GM04503 (cell line): ENCODE measurements around the gene ERC1.
"Not testable (repeated sequence)": the region's sequence is repeated elsewhere in the genome, so short reads cannot be mapped to it uniquely, and the experiment has no call there.

Experiments
- DNase-seq: peaks from one replicate; pipeline ENCODE4 v3.0.0-alpha.2; 2012; ENCODE audit warnings: low read depth

ERC1 gene

DNA sequence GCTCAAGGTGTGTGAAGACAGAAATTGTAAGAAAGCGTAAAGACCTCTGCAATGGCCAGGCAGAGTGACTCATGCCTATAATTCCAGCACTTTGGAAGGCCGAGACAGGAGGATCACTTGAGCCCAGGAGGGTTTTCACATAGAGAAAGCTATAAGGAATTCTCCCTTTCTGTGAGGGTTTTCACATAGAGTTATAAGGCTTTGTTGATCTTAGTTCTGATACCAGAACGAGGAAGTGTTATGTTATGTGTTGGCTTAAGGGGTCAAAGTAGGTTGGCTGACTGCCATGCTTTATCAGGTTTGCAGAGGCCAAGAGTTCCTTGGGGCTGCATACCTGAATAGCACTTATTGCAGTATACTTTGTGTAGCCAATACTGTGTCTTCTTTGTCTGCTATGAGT, 139.1 kb downstream of the ERC1 start:
- DNase-seq = no peak

DNA sequence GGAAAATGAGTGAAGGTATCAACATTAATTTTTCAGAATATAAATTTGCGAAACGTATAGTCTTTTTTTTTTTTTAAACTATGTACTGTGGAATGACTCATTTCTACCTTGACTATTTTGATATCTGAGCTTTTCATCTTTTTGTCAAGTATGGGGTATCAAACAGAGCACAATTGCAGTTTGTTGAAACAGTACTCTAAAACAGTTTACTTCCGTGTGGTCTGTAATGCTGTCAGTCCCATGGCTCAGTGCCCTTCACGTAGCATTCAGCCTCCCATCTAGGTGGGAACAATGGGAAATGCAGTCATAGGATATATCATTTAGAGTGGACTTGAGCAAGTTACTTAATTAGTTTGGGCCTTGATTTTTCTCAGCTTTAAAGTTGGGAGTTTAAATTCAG, 139.5 kb downstream of the ERC1 start:
- DNase-seq = no peak

DNA sequence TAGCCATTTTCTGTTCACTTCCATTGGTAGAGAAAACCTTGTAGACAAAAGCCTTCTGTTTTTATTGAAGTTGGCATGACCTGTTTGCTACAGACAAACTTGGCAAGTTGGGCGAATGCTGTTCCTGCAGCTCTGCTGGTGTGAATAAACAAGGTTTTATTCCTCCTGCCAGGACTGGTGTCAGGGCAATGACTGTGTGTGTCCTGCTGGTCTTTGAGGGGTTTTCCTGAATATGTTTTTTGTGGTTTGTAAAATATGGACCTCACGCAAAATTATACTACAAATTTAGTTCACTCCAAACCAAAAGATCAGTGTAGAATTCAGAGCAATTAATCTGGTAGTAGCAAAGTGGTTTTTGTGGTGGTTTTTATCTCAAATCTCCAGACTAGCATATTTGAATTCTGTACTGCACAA, 140.8 kb downstream of the ERC1 start:
- DNase-seq = no peak

DNA sequence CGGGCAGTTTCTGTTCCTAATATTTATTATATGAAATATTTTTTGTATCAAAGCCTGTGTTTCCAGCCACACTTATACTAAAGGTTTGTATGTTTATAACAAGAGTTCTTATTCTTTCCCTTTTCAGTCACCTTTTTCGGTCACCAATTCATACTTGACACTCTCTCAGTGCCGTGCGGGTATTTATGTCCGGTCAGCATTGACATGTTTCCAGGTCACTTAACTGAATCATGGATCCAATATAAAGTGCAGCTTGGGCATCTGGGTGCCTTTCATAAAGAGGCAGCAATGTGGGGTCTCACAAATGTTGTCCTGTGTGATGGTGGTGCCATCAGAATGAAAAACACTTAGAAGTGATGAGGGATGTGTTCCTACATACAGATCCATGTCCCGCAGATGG, 141.3 kb downstream of the ERC1 start:
- DNase-seq = no peak

DNA sequence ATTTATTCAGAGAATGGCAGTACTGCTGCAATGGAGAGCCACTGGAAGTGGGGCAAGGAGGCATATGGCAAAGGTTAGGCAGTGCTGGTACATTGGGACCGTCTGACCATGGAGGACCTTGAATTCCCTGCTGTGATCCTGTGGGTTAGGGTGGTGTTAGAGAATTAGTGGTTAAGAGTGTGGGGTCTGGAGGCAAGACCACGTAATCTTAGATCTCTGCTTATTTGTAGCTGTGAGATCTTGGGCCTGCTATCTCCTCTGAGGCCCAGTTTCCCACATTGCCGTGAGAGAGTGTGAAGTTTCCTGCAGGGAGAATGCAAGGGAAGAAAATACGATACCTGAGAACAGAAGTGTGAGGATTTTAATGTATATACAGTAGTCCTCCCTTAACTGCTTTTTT, 147.7 kb downstream of the ERC1 start:
- DNase-seq = no peak

DNA sequence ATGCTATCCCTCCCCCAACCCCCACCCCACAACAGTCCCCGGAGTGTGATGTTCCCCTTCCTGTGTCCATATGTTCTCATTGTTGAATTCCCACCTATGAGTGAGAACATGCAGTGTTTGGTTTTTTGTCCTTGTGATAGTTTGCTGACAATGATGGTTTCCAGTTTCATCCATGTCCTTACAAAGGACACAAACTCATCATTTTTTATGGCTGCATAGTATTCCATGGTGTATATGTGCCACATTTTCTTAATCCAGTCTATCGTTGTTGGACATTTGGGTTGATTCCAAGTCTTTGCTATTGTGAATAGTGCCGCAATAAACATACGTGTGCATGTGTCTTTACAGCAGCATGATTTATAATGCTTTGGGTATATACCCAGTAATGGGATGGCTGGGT, 155.7 kb downstream of the ERC1 start:
- not testable (repeated sequence) for DNase-seq

DNA sequence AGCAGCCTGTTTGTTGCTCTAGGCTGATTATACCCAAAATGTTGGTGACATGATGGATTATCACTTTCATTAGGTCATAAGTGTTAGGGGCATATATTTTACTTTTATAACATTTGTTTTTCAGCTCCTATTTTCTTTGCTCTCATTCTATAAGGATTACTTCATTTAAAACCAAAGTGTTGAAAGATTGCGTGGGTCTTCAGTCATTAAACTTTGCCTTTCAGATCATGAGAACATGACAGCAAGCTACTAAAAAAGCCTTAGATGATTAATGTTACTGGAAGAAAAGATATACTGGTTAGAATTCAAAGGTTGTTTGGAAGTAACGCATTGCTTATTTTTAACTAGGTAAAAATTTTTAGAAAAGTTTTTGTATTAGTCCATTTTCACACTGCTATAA, 156.8 kb downstream of the ERC1 start:
- DNase-seq = no peak

DNA sequence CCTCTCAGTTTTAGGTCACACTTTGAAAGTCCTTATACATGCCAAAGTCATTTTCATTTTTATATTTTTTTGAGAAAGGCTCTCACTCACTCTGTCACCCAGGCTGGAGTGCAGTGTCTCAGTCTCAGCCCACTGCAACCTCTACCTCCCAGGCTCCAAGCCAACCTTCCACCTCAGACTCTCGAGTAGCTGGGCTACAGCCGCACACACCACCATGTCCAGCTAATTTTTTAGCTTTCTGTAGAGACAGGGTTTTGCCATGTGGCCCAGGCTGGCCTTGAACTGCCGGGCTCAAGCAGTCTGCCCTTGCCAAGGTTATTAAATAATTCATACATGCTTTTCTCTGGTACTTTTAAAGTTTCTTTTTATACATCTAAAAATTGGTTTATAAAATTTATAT, 166.0 kb downstream of the ERC1 start:
- no peak for DNase-seq

DNA sequence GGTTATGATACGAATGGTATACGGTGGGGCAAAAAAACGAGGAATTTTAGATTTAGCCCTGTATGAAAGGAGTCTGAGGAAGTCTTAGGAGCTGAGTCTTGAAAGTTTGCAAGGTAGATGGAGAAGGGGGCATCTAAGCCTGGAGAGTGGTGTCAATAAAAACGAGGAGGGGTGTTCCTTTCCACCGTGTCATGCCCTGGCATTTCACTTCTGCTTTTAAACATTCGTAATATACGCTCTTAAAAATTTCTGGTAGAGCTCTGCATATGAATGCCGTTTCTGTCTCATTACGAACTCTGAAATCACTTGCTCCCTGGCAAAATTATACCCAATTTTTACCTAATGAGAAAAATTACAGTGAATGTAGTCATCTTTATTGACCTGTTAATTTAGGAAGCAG, 170.2 kb downstream of the ERC1 start:
- no peak for DNase-seq

DNA sequence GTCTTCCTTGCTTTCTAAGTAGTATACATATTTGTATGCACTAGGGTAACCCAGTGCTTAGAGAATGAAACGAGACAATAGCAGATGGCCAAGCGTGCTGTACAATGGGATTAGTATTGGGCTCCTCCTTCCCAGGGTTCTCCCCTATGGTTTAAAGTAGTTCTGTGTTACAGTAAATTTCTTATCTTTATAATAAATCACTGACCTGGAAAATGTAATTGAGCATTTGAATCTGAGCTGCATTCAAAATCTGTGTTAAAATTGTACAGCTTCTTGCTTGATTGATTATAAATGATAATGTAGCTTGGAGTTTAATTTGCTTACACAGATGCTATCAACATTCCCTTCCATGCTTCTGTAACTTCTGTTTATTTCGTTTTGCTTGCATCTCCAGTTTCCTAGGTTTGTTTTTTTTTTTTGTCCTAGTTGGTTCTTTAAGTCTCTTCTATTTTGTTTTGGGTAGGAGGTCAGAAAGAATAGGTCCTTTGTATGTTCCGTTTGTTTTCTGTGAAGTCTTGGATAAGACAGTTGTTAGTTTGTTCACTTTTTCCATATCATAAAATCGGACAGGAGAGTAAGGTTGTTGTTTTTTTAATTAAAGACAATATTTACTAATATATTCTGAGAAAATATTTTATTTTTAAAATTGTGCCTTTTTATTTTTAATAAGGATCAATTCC, 171.2 kb downstream of the ERC1 start:
- no peak for DNase-seq

DNA sequence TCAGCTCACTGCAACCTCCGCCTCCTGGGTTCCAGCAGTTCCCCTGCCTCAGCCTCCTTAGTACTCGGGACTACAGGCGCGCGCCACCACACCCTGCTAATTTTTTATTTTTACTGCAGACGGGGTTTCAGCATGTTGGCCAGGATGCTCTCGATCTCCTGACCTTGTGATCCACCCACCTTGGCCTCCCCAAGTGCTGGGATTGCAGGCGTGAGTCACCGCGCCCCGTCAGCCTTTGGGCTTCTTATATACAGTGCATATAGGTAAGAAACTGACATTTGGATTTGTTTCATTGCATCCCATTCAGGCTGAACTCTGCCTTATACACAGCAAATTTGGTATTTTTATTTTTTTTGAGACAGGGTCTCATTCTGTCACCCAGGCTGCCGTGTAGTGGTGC, 176.8 kb downstream of the ERC1 start:
- DNase-seq = no peak

DNA sequence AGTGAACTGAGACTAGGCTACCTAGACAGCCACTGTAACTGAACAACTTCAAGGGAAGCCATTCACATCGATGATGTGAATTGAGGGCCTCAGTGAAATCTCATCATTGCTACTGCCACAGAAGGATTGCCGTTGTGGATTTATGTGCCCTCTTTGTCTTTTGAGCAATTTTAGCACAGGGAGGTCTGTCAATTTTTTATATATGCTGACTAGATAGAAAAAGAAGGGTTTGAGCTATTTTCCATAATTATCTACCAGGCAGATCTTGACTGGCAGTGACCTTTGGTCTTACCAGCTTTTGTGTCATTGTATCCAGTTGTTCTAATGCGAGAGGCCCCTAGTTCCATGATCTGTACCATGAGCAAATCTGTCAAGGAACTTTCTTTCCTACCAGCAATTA, 179.4 kb downstream of the ERC1 start:
- no peak for DNase-seq

DNA sequence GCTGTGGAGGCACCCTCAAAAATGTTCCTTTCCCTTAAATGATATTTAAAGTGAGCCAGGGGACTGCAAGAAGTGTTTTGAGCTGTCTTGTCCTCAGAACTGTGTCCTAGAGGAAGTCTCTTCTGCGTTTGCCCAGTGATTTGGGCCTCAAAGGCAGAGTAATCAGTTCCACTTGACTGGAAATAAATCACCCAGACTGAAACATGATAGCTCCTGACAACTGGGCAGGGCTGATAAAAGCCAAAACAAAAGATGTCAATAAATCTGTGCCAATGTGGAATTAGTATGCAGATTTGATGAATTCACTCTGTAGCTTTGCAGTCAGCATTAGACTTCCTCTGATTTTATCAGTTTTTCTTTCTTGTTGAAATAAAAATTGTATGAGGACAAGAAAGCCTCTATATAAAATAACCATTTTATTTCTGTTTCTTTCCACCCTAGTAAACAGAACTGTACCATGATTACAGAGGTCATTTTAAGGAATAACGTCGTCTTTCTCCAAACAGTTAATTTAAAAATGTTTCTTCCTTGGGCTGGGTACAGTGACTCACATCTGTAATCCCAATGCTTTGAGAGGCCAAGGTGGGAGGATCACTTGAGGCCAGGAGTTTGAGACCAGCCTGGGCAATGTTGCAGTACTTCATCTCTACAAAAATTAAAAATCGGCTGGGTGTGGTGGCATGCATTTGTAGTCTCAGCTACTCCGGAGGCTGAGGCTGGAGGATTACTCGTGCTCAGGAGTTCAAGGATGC, 180.8 kb downstream of the ERC1 start:
- DNase-seq = no peak

DNA sequence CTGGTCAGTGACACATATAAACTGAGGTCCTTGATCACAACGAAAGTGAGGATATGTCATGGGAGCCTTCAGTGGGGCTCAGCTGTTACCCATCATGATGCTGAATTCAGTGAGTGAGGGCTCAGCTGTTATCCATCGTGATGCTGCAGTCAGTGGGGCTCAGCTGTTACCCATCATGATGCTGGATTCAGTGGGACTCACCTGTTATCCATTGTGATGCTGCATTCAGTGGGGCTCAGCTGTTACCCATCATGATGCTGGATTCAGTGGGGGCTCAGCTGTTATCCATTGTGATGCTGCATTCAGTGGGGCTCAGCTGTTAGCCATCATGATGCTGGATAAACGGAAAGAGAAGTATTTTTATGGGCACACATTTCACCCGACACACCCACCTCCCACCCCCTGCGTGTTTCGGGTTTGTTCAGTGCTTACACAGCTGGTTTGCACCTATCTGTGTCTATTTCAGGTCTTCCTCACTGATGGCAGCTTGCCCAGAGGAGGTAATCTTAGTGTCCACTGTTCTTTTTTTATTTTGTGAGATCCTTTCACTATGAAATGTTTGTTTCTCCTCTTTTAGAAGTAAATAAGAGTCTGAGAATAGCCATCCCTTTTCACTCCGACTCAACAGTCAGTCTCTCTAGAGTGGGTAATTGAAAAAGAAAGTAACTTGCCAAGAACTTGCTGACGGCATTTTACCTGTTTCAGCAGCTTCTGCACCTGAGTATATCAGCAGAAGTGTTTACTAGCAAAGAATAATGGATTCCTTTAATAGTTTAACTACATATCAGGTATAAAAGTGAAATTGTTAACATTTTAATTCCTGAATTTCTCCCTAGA, 183.0 kb downstream of the ERC1 start:
- DNase-seq = no peak

DNA sequence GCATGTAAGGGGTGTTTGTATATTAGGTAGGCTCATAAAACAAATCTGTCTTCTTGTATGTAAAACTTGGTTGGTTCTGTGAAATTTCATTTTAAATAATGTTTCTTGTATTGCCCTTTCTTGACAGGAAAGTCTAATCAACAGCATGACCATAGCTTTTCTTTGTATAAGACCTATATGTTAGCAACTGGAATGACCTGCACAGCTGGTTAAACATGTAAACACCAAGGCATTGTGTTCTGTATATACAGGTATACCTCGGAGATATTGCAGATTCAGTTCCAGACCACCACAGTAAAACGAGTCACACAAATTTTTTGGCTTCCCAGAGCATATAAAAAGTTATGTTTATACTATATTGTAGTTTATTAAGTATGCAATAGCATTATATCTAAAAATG, 183.6 kb downstream of the ERC1 start:
- DNase-seq = no peak

DNA sequence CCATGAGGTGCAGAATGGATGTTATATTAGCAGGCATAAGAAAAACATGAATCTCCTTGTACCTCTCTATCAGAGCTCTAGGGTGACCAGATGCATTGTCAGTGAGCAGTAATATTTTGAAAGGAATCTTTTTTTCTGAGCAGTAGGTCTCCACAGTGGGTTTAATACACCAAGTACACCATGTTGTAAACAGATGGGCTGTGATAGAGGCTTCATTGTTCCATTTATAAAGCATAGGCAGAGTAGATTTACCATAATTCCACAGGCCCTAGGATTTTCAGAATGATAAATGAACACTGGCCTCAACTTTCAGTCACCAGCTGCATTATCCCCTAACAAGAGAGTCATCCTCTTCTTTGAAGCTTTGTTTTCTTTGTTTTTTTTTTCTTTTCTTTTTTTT, 185.2 kb downstream of the ERC1 start:
- DNase-seq = no peak

DNA sequence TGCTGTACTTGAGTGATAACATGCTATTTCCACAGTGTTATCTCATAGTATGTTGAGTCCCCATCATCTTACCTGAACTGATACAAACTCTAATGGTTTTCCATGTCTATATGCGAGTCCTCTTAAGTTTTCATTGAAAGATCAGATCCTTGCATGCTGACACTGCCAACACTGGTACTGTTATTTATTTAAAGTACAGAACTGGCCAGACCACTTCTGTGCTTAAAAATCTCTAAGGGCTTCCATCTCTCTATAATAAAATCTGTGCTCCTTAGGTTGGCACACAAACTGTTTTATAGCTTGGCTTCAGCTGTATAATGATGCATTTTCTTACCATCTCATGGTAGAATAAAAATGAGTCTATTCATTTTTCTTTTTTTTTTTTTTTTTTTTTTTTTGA, 188.1 kb downstream of the ERC1 start:
- no peak for DNase-seq

DNA sequence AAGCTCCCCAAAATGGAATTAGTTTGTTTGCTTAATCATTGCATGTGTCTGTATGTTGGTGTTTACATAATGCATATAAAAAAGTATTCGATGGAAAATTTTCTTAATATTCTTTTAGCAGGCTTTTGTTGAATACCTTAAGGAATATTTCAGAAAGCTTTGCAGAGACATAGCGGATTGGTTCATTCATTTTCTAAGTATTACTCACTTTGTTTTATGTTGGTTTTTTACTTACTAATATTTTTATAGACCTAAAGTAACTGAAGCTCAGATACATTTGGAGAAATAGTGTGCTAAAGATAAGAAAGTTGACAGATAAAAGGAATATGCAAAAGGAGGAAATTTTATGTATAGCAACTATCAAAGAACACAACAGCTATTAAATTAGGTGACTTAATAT, 191.0 kb downstream of the ERC1 start:
- no peak for DNase-seq

DNA sequence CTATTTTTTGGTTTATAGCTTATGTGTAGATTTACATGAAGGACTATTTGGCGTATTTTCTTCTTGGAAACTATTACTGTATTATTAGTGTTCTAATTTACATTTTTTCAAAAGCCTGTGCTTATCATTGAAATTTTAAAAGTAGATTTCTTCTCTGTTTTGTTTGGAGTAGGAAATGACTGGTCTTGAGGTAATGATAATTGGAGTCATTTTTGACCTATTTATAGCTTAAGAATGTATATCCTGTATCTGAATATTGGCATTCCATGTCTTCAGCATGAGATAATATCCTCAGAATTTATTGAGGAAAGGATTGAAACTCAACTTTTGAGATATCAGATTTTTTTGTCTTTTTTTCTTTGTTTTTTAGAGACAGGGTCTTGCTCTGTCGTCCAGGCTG, 193.4 kb downstream of the ERC1 start:
- no peak for DNase-seq

DNA sequence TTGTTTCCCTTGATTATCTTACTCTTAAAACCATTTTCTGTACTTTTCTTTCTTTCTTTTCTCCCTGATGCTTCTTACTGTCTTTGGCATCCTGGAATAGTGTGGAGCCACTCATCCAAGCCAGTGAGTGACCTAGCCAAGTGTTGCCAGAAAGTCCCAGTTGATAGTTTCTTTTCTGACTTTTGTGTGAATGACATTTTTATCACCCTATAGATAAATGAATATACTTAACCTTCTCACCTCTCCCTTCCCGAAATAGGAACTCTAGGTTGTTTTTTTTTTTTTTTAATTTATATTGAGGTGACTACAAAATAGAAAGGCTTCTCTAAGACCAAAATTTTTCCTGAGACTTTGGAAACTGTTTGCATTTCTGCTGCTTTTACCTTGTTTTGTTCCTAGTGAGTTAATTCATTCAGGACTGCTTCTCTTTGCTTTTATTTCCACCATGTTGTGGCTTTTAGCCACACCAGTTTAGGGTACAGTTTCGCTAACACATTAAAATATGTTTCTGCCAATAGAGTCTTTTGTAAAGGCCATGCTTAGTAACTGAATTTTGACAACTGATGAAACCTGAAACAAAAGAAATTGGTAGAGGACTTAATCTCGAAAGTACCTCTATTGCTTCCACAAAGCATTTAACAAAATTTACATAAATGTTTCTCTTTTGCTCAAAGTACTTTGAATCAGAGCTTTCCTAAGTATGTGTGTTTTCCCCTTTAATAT, 194.6 kb downstream of the ERC1 start:
- no peak for DNase-seq

DNA sequence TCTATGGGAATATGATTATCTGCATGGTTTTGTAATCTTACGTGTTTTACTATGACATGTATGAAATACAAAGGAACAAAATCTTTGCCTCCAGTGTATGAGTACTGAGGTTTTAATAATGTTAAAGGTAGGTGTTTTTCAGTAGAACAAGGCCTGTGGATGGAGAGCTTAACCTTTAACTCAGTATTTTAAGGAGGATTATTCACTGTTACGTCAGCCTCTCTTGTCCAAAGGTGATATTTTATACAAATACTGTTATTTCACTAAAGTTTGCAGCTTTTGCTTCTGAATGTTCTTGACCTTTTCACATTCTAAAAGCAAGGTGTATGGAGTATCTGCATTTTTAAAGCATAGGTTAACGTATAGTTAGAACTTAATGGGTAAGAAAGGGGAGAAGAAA, 195.3 kb downstream of the ERC1 start:
- no peak for DNase-seq

DNA sequence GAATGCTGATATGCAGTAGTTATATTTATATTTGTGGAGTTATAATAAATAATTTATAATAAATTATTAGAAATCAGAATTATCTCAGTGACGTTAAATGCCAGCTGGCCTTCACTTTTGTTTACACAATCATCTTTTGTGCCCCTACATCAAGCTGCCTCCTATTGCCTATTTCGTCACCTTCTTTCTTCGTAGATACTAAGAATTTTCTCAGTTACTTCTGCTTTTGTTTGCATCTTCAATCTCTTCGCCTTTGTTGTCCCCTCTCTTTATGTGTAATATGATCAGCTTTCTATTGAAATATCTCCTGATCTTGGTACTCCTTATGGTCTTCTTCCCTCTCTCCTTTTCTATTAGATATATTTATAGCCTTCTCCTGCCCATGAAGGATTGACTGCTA, 197.0 kb downstream of the ERC1 start:
- no peak for DNase-seq
